ENCODE measurements around the gene DOC2A. TPM values are rescaled to one million over a fixed set of nuclear protein-coding genes. Genes with fewer than 3 reads are reported as not detected.
"Not testable (repeated sequence)": the region's sequence is repeated elsewhere in the genome, so short reads cannot be mapped to it uniquely, and the experiment has no call there.

The DOC2A gene
- total RNA-seq, 1 donor from 2014 or later = 5.3 TPM

GRCh38 chr16:30041841-30042240 is 31.0 kb upstream of the DOC2A start:
- peak; percentile 60 for TF ChIP-seq CTCF (IDR thresholded peaks at IDR 0.05; ENCODE audit: unreplicated experiment)
- DNase-seq (ENCODE audit: low spot score in 2 of 2, unreplicated experiment in 2 of 2) = no peak
- H3K4me1 Mint-ChIP-seq = no peaks in the 10 kb centered on the region
- H3K27ac Mint-ChIP-seq = no peak overlapping the region
- no peaks in the 10 kb centered on the region for H3K9me3 Mint-ChIP-seq
- H3K4me3 Mint-ChIP-seq = no peak overlapping the region
- H3K27me3 Mint-ChIP-seq (ENCODE audit: low read depth) = peaks cover 19% of the 10 kb centered on the region
- H3K36me3 Mint-ChIP-seq = no peaks in the 10 kb centered on the region

GRCh38 chr16:30040690-30041089 is 29.9 kb upstream of the DOC2A start:
- H3K4me1 Mint-ChIP-seq; DNase-seq (ENCODE audit: low spot score in 2 of 2, unreplicated experiment in 2 of 2); H3K9me3 Mint-ChIP-seq; H3K4me3 Mint-ChIP-seq; H3K36me3 Mint-ChIP-seq; H3K27ac Mint-ChIP-seq: not testable (repeated sequence)
- H3K27me3 Mint-ChIP-seq (ENCODE audit: low read depth) = peaks cover 29% of the 10 kb centered on the region

GRCh38 chr16:30040221-30040620 is 29.4 kb upstream of the DOC2A start:
- Mint-ChIP-seq H3K4me3 (no peak overlapping the region), H3K9me3 (no peaks in the 10 kb centered on the region), H3K36me3 (no peaks in the 10 kb centered on the region)

GRCh38 chr16:30033270-30033669 is 22.4 kb upstream of the DOC2A start:
- H3K4me3 Mint-ChIP-seq = no peak overlapping the region

More at GRCh38 chr16:30040221-30040620, 29.4 kb upstream of the DOC2A start:
- H3K4me1 Mint-ChIP-seq = no peaks in the 10 kb centered on the region
- no peak for DNase-seq (ENCODE audit: low spot score in 2 of 2, unreplicated experiment in 2 of 2)
- TF ChIP-seq CTCF (IDR thresholded peaks at IDR 0.05; ENCODE audit: unreplicated experiment) = no peak
- no peak overlapping the region for H3K27ac Mint-ChIP-seq
- H3K27me3 Mint-ChIP-seq (ENCODE audit: low read depth) = peaks cover 32% of the 10 kb centered on the region

GRCh38 chr16:30032083-30032819 is 21.4 kb upstream of the DOC2A start:
- DNase-seq (ENCODE audit: low spot score in 2 of 2, unreplicated experiment in 2 of 2) = peak in 1 of 2 experiments; percentile 65
- H3K4me3 Mint-ChIP-seq = peak overlapping the region; percentile 49
- no peaks in the 10 kb centered on the region for H3K9me3 Mint-ChIP-seq
- H3K27ac Mint-ChIP-seq = no peak overlapping the region
- TF ChIP-seq CTCF (IDR thresholded peaks at IDR 0.05; ENCODE audit: unreplicated experiment) = peak; percentile 79
- H3K27me3 Mint-ChIP-seq (ENCODE audit: low read depth) = peaks cover 90% of the 10 kb centered on the region
- H3K36me3 Mint-ChIP-seq = no peaks in the 10 kb centered on the region
- H3K4me1 Mint-ChIP-seq = peaks cover 9% of the 10 kb centered on the region

More at GRCh38 chr16:30033270-30033669, 22.4 kb upstream of the DOC2A start:
- no peaks in the 10 kb centered on the region for H3K36me3 Mint-ChIP-seq
- TF ChIP-seq CTCF (IDR thresholded peaks at IDR 0.05; ENCODE audit: unreplicated experiment) = no peak
- H3K4me1 Mint-ChIP-seq = peaks cover 9% of the 10 kb centered on the region
- no peak for DNase-seq (ENCODE audit: low spot score in 2 of 2, unreplicated experiment in 2 of 2)
- no peak overlapping the region for H3K27ac Mint-ChIP-seq
- peaks cover 88% of the 10 kb centered on the region for H3K27me3 Mint-ChIP-seq (ENCODE audit: low read depth)
- H3K9me3 Mint-ChIP-seq = no peaks in the 10 kb centered on the region

- H3K27ac Mint-ChIP-seq = no peak overlapping the region
- peaks cover 95% of the 10 kb centered on the region for H3K27me3 Mint-ChIP-seq (ENCODE audit: low read depth)
- no peak for TF ChIP-seq CTCF (IDR thresholded peaks at IDR 0.05; ENCODE audit: unreplicated experiment)
- no peak for DNase-seq (ENCODE audit: low spot score in 2 of 2, unreplicated experiment in 2 of 2)
- no peaks in the 10 kb centered on the region for H3K36me3 Mint-ChIP-seq
- no peak overlapping the region for H3K4me3 Mint-ChIP-seq
- no peaks in the 10 kb centered on the region for H3K9me3 Mint-ChIP-seq
- H3K4me1 Mint-ChIP-seq = peaks cover 9% of the 10 kb centered on the region
These were observed 20.7 kb upstream of the DOC2A start for GRCh38 chr16:30031477-30031918.

Measured in mesothelial cell of epicardium (in vitro differentiated cells).